DOHH2 (cell line): Measurements from ENCODE around the gene SH2D1B.

Experiments
- H3F3A ChIP-seq: fragments of 200-600 bp; sonication (generic), shearing (Covaris generic); 2 replicates; pipeline ENCODE4 v1.6.0; 2016; ENCODE audit warnings: antibody characterized with exemption, mild to moderate bottlenecking; ENCODE audit not compliant: control insufficient read depth, insufficient read depth
- H3K27ac ChIP-seq: fragments of 200-600 bp; sonication (generic); 2 replicates; pipeline ENCODE4 v1.5.1; 2014; ENCODE audit warnings: low read depth, mild to moderate bottlenecking, low read length, moderate library complexity
- H3K27me3 ChIP-seq: fragments of 200-600 bp; sonication (generic); 2 replicates; pipeline ENCODE4 v1.6.1; 2014; ENCODE audit warnings: mild to moderate bottlenecking, low read length, mixed read lengths; ENCODE audit not compliant: control insufficient read depth
- H3K36me3 ChIP-seq: fragments of 200-600 bp; sonication (generic); 2 replicates; pipeline ENCODE4 v1.6.1; 2014; ENCODE audit warnings: mild to moderate bottlenecking, low read length, moderate library complexity, mixed read lengths; ENCODE audit not compliant: control insufficient read depth
- H3K4me1 ChIP-seq: fragments of 200-600 bp; sonication (generic); 2 replicates; pipeline ENCODE4 v1.6.1; 2014; ENCODE audit warnings: mild to moderate bottlenecking, low read length, mixed read lengths; ENCODE audit not compliant: control insufficient read depth
- H3K4me2 ChIP-seq: fragments of 200-600 bp; sonication (generic); 2 replicates; pipeline ENCODE4 v1.6.0; 2014; ENCODE audit warnings: mild to moderate bottlenecking, low read length, moderate library complexity
- H3K4me3 ChIP-seq: fragments of 200-600 bp; sonication (generic); 2 replicates; pipeline ENCODE4 v1.5.1; 2014; ENCODE audit warnings: mild to moderate bottlenecking, low read length, mixed read lengths
- H3K79me2 ChIP-seq: fragments of 200-600 bp; sonication (generic); 2 replicates; pipeline ENCODE4 v1.6.1; 2014; ENCODE audit warnings: mild to moderate bottlenecking, low read length, mixed read lengths; ENCODE audit not compliant: control insufficient read depth
- H3K9me2 ChIP-seq: fragments of 200-600 bp; sonication (generic); replicated peaks from 2 replicates; pipeline ENCODE4 v1.6.1; 2014; ENCODE audit warnings: mild to moderate bottlenecking, low read length, mixed read lengths; ENCODE audit not compliant: control insufficient read depth
- H3K9me3 ChIP-seq: fragments of 200-600 bp; sonication (generic); 2 replicates; pipeline ENCODE4 v1.6.1; 2014; ENCODE audit warnings: antibody characterized with exemption, low read length, mixed read lengths; ENCODE audit not compliant: control insufficient read depth, insufficient read depth
- H4K20me1 ChIP-seq: fragments of 200-600 bp; sonication (generic); 2 replicates; pipeline ENCODE4 v1.6.0; 2014; ENCODE audit warnings: low read depth, mild to moderate bottlenecking, antibody characterized with exemption, low read length, moderate library complexity; ENCODE audit not compliant: control insufficient read depth, insufficient read depth
- EZH2phosphoT487 ChIP-seq: fragments of 200-600 bp; sonication (generic); IDR thresholded peaks from 2 replicates; pipeline ENCODE4 v1.6.1; 2017; ENCODE audit warnings: borderline replicate concordance, mild to moderate bottlenecking, antibody characterized with exemption, low read length, moderate library complexity, mixed read lengths
- TF ChIP-seq, protein P1 (sequence below): fragments of 200-600 bp; sonication (generic); IDR thresholded peaks from one replicate; pipeline ENCODE4 v1.5.1; 2014; ENCODE audit warnings: antibody characterized with exemption, mild to moderate bottlenecking, low read depth, low read length; ENCODE audit not compliant: poor library complexity, severe bottlenecking

The SH2D1B gene

GRCh38 chr1:162368451-162368850 is 43.5 kb downstream of the SH2D1B start:
- TF ChIP-seq EZH2phosphoT487, result no peak
- TF ChIP-seq, protein P1, sequence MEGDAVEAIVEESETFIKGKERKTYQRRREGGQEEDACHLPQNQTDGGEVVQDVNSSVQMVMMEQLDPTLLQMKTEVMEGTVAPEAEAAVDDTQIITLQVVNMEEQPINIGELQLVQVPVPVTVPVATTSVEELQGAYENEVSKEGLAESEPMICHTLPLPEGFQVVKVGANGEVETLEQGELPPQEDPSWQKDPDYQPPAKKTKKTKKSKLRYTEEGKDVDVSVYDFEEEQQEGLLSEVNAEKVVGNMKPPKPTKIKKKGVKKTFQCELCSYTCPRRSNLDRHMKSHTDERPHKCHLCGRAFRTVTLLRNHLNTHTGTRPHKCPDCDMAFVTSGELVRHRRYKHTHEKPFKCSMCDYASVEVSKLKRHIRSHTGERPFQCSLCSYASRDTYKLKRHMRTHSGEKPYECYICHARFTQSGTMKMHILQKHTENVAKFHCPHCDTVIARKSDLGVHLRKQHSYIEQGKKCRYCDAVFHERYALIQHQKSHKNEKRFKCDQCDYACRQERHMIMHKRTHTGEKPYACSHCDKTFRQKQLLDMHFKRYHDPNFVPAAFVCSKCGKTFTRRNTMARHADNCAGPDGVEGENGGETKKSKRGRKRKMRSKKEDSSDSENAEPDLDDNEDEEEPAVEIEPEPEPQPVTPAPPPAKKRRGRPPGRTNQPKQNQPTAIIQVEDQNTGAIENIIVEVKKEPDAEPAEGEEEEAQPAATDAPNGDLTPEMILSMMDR, result no peak

DNA sequence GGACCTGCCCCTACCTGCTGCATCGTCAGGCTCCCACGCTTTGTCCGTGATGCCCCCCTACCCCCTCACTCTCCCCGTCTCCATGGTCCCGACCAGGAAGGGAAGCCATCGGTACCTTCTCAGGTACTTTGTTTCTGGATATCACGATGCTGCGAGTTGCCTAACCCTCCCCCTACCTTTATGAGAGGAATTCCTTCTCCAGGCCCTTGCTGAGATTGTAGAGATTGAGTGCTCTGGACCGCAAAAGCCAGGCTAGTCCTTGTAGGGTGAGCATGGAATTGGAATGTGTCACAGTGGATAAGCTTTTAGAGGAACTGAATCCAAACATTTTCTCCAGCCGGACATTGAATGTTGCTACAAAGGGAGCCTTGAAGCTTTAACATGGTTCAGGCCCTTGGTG is 44.2 kb downstream of the SH2D1B start:
- Histone ChIP-seq H3K27ac (no peak overlapping the region), H3K79me2 (no peaks in the 10 kb centered on the region), H4K20me1 (no peaks in the 10 kb centered on the region), H3K4me2 (no peak overlapping the region), H3K36me3 (no peaks in the 10 kb centered on the region), H3K27me3 (peaks cover 6% of the 10 kb centered on the region), H3K4me1 (no peaks in the 10 kb centered on the region), H3K4me3 (no peak overlapping the region), H3K9me2 (no peaks in the 10 kb centered on the region), H3K9me3 (no peaks in the 10 kb centered on the region), H3F3A (no peaks in the 10 kb centered on the region)
- TF ChIP-seq EZH2phosphoT487, result no peak
- TF ChIP-seq, protein P1, result no peak

More at GRCh38 chr1:162368451-162368850, 43.5 kb downstream of the SH2D1B start:
- Histone ChIP-seq H3K79me2 (no peaks in the 10 kb centered on the region), H3K4me3 (no peak overlapping the region), H3K27ac (no peak overlapping the region), H3K4me1 (no peaks in the 10 kb centered on the region), H3K9me2 (no peaks in the 10 kb centered on the region), H3K4me2 (no peak overlapping the region), H3K27me3 (0 out of 2 replicates have a peak, but pooled peaks cover 3% of the 10 kb centered on the region), H4K20me1 (no peaks in the 10 kb centered on the region), H3K9me3 (no peaks in the 10 kb centered on the region), H3F3A (no peaks in the 10 kb centered on the region), H3K36me3 (no peaks in the 10 kb centered on the region)

- no peaks in the 10 kb centered on the region for H3F3A ChIP-seq
- peaks cover 8% of the 10 kb centered on the region for H3K27me3 ChIP-seq
- H3K9me2 ChIP-seq, result no peaks in the 10 kb centered on the region
- H3K36me3 ChIP-seq, result no peaks in the 10 kb centered on the region
- no peak overlapping the region for H3K27ac ChIP-seq
- TF ChIP-seq, protein P1, result no peak
- no peak for TF ChIP-seq EZH2phosphoT487
- no peaks in the 10 kb centered on the region for H3K9me3 ChIP-seq
- no peak overlapping the region for H3K4me2 ChIP-seq
- H3K4me3 ChIP-seq, result no peak overlapping the region
- no peaks in the 10 kb centered on the region for H3K79me2 ChIP-seq
- H4K20me1 ChIP-seq, result no peaks in the 10 kb centered on the region
- H3K4me1 ChIP-seq, result no peaks in the 10 kb centered on the region
Observed at GRCh38 chr1:162367073-162367472, 44.9 kb downstream of the SH2D1B start.
